22Rv1 (cell line): ENCODE results near the gene ANO10.
"Not testable (repeated sequence)": the region's sequence is repeated elsewhere in the genome, so short reads cannot be mapped to it uniquely, and the experiment has no call there.

Source experiments
- H3K27ac ChIP-seq: fragments of 450-650 bp; 2 replicates; pipeline ENCODE4 v1.5.1; 2017
- CTCF ChIP-seq: fragments of 450-650 bp; IDR thresholded peaks from 2 replicates; pipeline ENCODE4 v1.5.1; 2017; ENCODE audit warnings: mild to moderate bottlenecking
- ZFX ChIP-seq: fragments of 450-650 bp; IDR thresholded peaks from 2 replicates; pipeline ENCODE4 v1.6.1; 2017; ENCODE audit warnings: antibody characterized with exemption, borderline replicate concordance

Gene ANO10, protein sequence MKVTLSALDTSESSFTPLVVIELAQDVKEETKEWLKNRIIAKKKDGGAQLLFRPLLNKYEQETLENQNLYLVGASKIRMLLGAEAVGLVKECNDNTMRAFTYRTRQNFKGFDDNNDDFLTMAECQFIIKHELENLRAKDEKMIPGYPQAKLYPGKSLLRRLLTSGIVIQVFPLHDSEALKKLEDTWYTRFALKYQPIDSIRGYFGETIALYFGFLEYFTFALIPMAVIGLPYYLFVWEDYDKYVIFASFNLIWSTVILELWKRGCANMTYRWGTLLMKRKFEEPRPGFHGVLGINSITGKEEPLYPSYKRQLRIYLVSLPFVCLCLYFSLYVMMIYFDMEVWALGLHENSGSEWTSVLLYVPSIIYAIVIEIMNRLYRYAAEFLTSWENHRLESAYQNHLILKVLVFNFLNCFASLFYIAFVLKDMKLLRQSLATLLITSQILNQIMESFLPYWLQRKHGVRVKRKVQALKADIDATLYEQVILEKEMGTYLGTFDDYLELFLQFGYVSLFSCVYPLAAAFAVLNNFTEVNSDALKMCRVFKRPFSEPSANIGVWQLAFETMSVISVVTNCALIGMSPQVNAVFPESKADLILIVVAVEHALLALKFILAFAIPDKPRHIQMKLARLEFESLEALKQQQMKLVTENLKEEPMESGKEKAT

DNA sequence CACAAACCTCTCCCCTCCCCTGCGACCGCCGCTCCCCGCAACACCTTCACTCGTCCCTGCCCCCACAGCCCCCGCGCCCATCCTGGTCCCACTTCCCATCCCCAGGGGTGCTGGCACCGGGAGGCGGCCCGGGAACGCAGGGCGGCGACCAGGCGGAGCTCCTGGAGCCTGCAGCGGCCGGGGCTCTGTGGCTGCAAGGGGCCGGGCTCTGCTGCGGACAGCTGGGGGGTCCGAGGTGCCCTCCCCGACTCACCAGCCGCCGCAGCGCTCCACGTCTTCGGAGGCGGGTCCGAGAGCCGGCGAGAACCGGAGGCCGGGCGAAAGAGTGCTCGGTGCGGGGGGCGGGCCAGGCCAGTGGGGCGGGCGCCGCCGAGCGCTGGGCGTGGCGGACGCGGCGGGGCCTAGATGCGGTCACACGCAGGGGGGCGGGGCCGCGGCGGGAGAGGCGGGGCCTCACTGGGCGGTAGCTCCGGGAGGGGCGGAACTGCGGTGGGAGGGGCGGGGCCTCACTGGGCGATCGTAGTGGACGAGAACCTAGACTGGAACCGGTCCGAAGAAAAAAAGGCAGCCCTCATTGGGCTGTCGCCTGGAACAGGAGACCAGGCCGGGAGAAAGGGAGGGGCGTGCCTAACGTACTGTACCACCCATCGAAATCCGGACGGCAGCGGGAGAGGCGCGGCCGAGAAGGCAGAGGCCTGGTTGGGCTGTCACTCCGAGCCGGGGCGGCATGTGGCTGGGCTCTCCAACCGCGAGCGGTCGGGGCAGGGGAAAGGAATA lies at the start of gene ANO10:
Gene ANO10, minus strand, starts transcription at position 356 of the 777 bp plus-strand sequence. CDS start 16,159 bp downstream, outside the sequence.
- TF ChIP-seq ZFX, result no peak
- TF ChIP-seq CTCF, result no peak; the same call in 1 of the 2 replicates
- H3K27ac ChIP-seq, result peak within 1 kb of the TSS; percentile 92

DNA sequence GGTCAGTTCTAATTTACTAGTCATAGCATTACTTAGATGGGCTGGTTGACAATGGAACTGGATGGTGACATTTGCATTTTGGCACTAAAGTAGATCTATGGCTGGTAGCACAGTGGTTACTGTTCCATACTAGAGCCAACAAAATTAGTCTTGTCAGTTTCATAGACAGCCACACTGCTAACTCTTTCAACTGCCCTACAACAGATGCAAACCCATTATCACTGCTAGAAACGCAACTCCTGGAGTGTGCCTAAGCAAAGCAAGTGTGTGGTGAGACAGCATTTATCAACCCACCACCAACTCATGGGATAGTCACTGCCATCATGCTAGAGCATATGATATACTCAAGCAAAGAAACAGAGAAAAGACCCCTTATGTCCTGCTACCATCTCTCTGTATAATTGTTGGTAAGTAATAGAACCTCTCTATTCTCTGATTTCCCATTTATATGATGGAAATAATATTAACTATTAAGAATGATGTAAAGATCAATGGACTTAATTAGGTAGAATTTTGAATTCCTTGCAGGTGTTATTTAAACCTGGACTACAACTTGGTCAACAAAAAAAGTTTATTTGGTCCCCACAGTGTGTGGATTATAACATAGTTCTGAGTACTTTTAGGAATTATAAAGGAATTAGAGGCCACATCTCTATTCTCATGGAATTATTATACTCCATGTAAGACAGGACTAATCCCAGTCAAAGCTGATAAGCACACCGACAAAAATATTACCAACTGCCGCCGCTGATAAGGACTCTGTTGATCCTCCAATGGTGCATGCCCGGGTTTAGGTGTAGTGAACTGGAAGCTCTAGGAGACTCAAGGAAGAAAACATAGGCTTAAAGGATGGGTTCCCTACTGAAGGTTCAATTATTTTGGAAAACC lies 49.1 kb upstream of the ANO10 start:
- TF ChIP-seq ZFX (no peak), CTCF (no peak)
- H3K27ac ChIP-seq, result no peak overlapping the region

DNA sequence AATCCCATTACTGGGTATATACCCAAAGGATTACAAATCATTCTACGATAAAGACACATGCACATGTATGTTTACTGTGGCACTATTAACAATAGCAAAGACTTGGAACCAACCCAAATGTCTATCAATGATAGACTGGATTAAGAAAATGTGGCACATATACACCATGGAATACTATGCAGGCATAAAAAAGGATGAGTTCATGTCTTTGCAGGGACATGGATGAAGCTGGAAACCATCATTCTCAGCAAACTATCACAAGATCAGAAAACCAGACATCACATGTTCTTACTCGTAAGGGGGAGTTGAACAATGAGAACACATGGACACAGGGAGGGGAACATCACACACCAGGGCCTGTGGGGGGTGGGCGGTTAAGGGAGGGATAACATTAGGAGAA lies 43.2 kb upstream of the ANO10 start:
- H3K27ac ChIP-seq, result not testable (repeated sequence)

DNA sequence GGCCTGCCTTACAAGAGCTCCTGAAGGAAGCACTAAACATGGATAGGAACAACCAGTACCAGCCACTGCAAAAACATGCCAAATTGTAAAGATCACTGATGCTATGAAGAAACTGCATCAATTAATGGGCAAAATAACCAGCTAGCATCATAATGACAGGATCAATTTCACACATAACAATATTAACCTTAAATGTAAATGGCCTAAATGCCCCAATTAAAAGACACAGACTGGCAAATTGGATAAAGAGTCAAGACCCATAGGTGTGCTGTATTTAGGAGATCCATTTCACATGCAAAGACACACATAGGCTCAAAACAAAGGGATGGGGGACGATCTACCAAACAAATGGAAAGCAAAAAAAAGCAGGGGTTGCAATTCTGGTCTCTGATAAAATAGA lies 39.6 kb upstream of the ANO10 start:
- H3K27ac ChIP-seq, result not testable (repeated sequence)

- TF ChIP-seq CTCF (no peak), ZFX (no peak)
- no peak overlapping the region for H3K27ac ChIP-seq
Observed at GRCh38 chr3:43659250-43659880, 37.6 kb upstream of the ANO10 start.

- not testable (repeated sequence) for H3K27ac ChIP-seq
Observed at GRCh38 chr3:43656390-43656789, 34.6 kb upstream of the ANO10 start.

- TF ChIP-seq ZFX (no peak), CTCF (no peak)
- no peak overlapping the region for H3K27ac ChIP-seq
Observed at GRCh38 chr3:43650345-43650744, 28.5 kb upstream of the ANO10 start.

DNA sequence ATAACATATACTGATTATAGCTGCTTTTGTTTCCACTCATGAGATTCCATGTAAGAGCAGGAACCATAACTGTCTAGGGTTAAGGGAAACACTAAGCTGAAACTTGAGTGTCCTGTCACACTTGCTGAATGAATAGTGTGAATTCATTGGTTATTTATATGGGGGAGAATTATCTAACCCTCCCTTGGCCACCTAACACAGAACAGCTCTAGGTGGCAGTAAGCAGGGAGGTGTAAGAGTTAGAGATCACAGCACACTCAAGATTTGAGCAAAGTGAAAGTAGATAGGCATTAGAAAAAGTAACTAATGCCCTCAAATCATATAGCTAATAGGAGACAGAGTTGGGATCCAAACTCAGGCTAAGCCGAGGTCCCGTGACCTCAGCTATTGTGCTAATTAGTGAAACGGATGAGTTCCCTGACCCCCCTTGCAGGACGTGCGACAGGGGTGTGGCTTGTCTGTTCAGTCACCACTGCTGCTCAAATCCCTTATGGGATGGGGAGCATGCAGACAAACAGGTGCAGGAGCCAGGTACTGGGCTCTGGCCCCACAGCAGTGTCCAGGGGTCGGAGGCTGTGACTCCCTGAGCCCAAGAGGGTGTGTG lies 27.7 kb upstream of the ANO10 start:
- no peak overlapping the region for H3K27ac ChIP-seq
- TF ChIP-seq ZFX (no peak), CTCF (no peak)
